Stimulated activated CD8-positive, alpha-beta memory T cell treated with anti-CD3 and anti-CD28 coated beads, Interleukin-12 subunit alpha, Interleukin-12 subunit beta, amount 100 ng/mL, for 24 hours (primary cell): ENCODE measurements around the gene ABCF2.

Experiments used
- DNase-seq: peaks from one replicate; pipeline ENCODE4 v3.0.0-alpha.2; 2020; ENCODE audit errors: extremely low read depth

ABCF2 gene

GRCh38 chr7:151252961-151253711 lies 26.1 kb upstream of the ABCF2 start:
- no peak for DNase-seq

- no peak for DNase-seq
Observed at GRCh38 chr7:151252561-151252835, 25.5 kb upstream of the ABCF2 start.

- DNase-seq = no peak
Observed at GRCh38 chr7:151251689-151252560, 24.9 kb upstream of the ABCF2 start.

- no peak for DNase-seq
Observed at GRCh38 chr7:151251328-151251688, 24.3 kb upstream of the ABCF2 start.

GRCh38 chr7:151250181-151251132 lies 23.5 kb upstream of the ABCF2 start:
- DNase-seq = no peak

GRCh38 chr7:151249732-151250072 lies 22.7 kb upstream of the ABCF2 start:
- DNase-seq = no peak

- DNase-seq = no peak
Observed at GRCh38 chr7:151249034-151249731, 22.2 kb upstream of the ABCF2 start.

- no peak for DNase-seq
Observed at GRCh38 chr7:151248346-151249033, 21.5 kb upstream of the ABCF2 start, which contains the start of gene SMARCD3. TSS of gene SMARCD3 (minus strand) at chr7:151248694. CDS start at chr7:151248562, 132 bp downstream.

GRCh38 chr7:151247611-151248345 lies 20.8 kb upstream of the ABCF2 start:
- no peak for DNase-seq

GRCh38 chr7:151246851-151247580 lies 20.0 kb upstream of the ABCF2 start:
- no peak for DNase-seq

GRCh38 chr7:151246102-151246850 lies 19.3 kb upstream of the ABCF2 start:
- no peak for DNase-seq

GRCh38 chr7:151245360-151246101 lies 18.5 kb upstream of the ABCF2 start:
- DNase-seq = no peak

- no peak for DNase-seq
Observed at GRCh38 chr7:151244841-151245346, 17.9 kb upstream of the ABCF2 start.

- no peak for DNase-seq
Observed at GRCh38 chr7:151244196-151244840, 17.3 kb upstream of the ABCF2 start.

- no peak for DNase-seq
Observed at GRCh38 chr7:151243408-151244195, 16.6 kb upstream of the ABCF2 start.

GRCh38 chr7:151243045-151243349 lies 16.0 kb upstream of the ABCF2 start:
- no peak for DNase-seq
